ENCODE measurements around the gene SPESP1.

- TF ChIP-seq CTCF (conservative IDR thresholded peaks at IDR 0.05 in 1 of 2, IDR thresholded peaks at IDR 0.05 in 1 of 2; ENCODE audit: low read depth in 1 of 2, low read length in 2 of 2) (no peak), EZH2 (IDR thresholded peaks at IDR 0.05; ENCODE audit: low read length, missing control alignments) (no peak)
These were observed 36.7 kb downstream of the SPESP1 start for GRCh38 chr15:68966996-68967395.
